ENCODE results near the gene ARL6IP5.

- TF ChIP-seq CTCF (conservative IDR thresholded peaks at IDR 0.05 in 1 of 2, IDR thresholded peaks at IDR 0.05 in 1 of 2; ENCODE audit: extremely low read depth in 1 of 2, insufficient read depth in 1 of 2, low read depth in 1 of 2, low read length in 2 of 2), result no peak
- TF ChIP-seq EZH2 (IDR thresholded peaks at IDR 0.05; ENCODE audit: borderline replicate concordance, low read length), result no peak
Observed at GRCh38 chr3:69144631-69145245, 60.0 kb downstream of the ARL6IP5 start.
